Astrocyte (in vitro differentiated cells and primary cell): ENCODE results near the gene WT1.

ENCODE experiments used
- CTCF ChIP-seq: IDR thresholded peaks from 2 replicates; pipeline ENCODE4 v1.5.1; 2011; ENCODE audit warnings: low read depth, mild to moderate bottlenecking, inconsistent platforms, low read length, moderate library complexity; ENCODE audit not compliant: insufficient read depth
- EZH2 ChIP-seq: IDR thresholded peaks from 2 replicates; pipeline ENCODE4 v1.6.1; 2012; ENCODE audit warnings: mild to moderate bottlenecking, low read length, inconsistent platforms; ENCODE audit not compliant: insufficient read depth

GRCh38 chr11:32447252-32447651 lies 11.9 kb upstream of the WT1 start:
- TF ChIP-seq EZH2 = no peak
- TF ChIP-seq CTCF = no peak
